Measurements from ENCODE around the gene ACOT7. TPM values are rescaled to one million over a fixed set of nuclear protein-coding genes. Genes with fewer than 3 reads are reported as not detected.

The ACOT7 gene
- total and polyA plus RNA-seq, 2 donors (not counting 1 experiment from before 2014, with no cell fraction given), result 4.2 to 4.6 TPM

DNA sequence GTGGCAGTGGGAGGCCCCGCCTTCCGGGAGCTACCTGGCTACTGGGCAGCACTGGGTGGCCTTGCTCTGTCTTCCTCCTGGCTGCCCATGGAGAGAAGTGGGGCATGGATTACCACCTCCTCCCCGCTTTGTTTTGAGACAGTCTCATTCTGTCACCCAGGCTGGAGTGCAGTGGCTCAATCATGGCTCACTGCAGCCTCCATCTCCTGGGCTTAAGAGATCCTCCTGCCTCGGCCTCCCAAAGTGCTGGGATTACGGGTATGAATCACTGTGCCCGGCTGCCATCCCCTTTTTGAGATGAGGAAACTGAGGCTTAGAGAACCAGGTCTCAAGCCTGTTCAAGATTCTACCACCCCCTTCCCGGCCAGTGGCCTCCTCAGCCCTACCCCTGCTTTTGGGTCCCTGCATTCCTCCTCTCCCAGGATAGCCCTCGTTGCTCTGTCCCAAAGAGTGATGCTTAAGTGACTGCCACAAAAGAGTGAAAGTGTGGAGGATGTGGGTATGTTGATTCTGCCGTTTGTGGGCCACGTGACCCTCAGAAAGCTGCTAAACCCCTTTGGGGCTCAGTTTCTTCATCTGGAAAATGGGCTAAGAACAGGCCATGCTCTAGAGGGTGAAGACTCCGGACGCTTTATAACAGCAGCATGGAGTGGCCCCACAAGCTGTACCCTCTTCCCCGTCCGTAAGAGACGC lies 141.7 kb downstream of the ACOT7 start:
- H4K20me1 ChIP-seq (ENCODE audit: control insufficient read depth, insufficient read depth, low read length, poor library complexity, severe bottlenecking), result no peaks in the 10 kb centered on the region
- H3K9me3 ChIP-seq (ENCODE audit: control extremely low read depth in 1 of 3, control insufficient read depth in 2 of 3, insufficient read depth in 1 of 3, low read length in 2 of 3), result peaks cover 0 to 3% (median 0%) of the 10 kb centered on the region in 3 donors
- DNase-seq (no peak), ATAC-seq (ENCODE audit: low read depth) (no peak)
- intact Hi-C loops (cut with micrococcal nuclease), result no loop called here
- no peak overlapping the region for H3K9ac ChIP-seq (ENCODE audit: low read length)
- ChIA-PET POLR2A (no interaction called here), CTCF (no interaction called here)
- no peak overlapping the region for H3K4me2 ChIP-seq (replicated peaks; ENCODE audit: low read depth, low read length, poor library complexity, severe bottlenecking)
- no peaks in the 10 kb centered on the region for H3K79me2 ChIP-seq (ENCODE audit: control insufficient read depth, insufficient read depth, low read length)
- peaks cover 6% of the 10 kb centered on the region for H3K4me1 Mint-ChIP-seq
- H3K27ac ChIP-seq (ENCODE audit: low read length in 2 of 2), result no peak overlapping the region
- TF ChIP-seq, protein P1, sequence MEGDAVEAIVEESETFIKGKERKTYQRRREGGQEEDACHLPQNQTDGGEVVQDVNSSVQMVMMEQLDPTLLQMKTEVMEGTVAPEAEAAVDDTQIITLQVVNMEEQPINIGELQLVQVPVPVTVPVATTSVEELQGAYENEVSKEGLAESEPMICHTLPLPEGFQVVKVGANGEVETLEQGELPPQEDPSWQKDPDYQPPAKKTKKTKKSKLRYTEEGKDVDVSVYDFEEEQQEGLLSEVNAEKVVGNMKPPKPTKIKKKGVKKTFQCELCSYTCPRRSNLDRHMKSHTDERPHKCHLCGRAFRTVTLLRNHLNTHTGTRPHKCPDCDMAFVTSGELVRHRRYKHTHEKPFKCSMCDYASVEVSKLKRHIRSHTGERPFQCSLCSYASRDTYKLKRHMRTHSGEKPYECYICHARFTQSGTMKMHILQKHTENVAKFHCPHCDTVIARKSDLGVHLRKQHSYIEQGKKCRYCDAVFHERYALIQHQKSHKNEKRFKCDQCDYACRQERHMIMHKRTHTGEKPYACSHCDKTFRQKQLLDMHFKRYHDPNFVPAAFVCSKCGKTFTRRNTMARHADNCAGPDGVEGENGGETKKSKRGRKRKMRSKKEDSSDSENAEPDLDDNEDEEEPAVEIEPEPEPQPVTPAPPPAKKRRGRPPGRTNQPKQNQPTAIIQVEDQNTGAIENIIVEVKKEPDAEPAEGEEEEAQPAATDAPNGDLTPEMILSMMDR (IDR thresholded peaks at IDR 0.05), result no peak
- TF ChIP-seq EZH2 (IDR thresholded peaks at IDR 0.05; ENCODE audit: borderline replicate concordance, insufficient read depth, low read depth, low read length, poor library complexity, severe bottlenecking), result no peak
- H2AFZ ChIP-seq (ENCODE audit: insufficient read depth, low read depth, low read length, poor library complexity, severe bottlenecking), result no peak overlapping the region
- H3K27me3 Mint-ChIP-seq, result peaks cover 39% of the 10 kb centered on the region
- H3K4me3 Mint-ChIP-seq, result no peak overlapping the region
- no peaks in the 10 kb centered on the region for H3K9me3 Mint-ChIP-seq (ENCODE audit: insufficient read depth)
- no peaks in the 10 kb centered on the region for H3K36me3 ChIP-seq (replicated peaks in 1 of 2; ENCODE audit: control extremely low read depth in 1 of 2, control insufficient read depth in 1 of 2, extremely low read depth in 1 of 2, insufficient read depth in 2 of 2, low read length in 1 of 2)
- 67% methylated on average over 13 of the region's 15 CpGs for WGBS (ENCODE audit: insufficient coverage)
- H3K4me1 ChIP-seq (ENCODE audit: control insufficient read depth in 2 of 2, insufficient read depth in 2 of 2, low read length in 2 of 2), result peaks cover 3 to 8% of the 10 kb centered on the region in 2 donors
- H3K27me3 ChIP-seq (replicated peaks in 1 of 4; ENCODE audit: control extremely low read depth in 1 of 4, control insufficient read depth in 3 of 4, insufficient read depth in 4 of 4, low read length in 3 of 4), result peaks cover 0 to 41% (median 10%) of the 10 kb centered on the region in 4 experiments
- no peak overlapping the region for H3K27ac Mint-ChIP-seq
- no peak overlapping the region for H3K4me3 ChIP-seq (ENCODE audit: control extremely low read depth in 1 of 5, extremely low read depth in 1 of 5, insufficient read depth in 1 of 5, low read depth in 2 of 5, low read length in 4 of 5)

DNA sequence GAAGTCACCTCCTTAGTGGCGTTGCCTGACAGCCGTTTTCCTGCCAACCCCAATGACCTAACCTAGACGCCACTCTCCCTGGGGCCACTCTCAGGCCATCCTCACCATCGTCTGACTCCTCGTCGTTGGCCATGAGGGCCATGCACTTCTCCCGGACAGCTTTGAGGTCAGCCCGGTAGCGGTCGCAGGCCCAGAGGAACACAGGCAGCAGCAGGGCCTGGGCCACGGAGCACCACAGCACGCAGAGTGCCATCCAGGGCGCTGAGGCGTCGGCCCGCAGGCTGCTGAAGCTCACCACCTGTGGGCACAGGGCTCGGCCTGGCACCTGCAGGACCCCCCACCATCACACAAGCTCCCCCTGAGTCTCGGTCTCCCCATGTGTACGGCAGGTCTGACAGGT lies 142.3 kb downstream of the ACOT7 start:
- ATAC-seq (ENCODE audit: low read depth), result no peak
- H3K9ac ChIP-seq (ENCODE audit: low read length), result no peak overlapping the region

More for the DNA sequence above, 142.3 kb downstream of the ACOT7 start:
- no peak overlapping the region for H3K27ac Mint-ChIP-seq
- no peaks in the 10 kb centered on the region for H3K9me3 Mint-ChIP-seq (ENCODE audit: insufficient read depth)
- Histone ChIP-seq H2AFZ (ENCODE audit: insufficient read depth, low read depth, low read length, poor library complexity, severe bottlenecking) (no peak overlapping the region), H3K79me2 (ENCODE audit: control insufficient read depth, insufficient read depth, low read length) (no peaks in the 10 kb centered on the region), H3K4me3 (ENCODE audit: control extremely low read depth in 1 of 5, extremely low read depth in 1 of 5, insufficient read depth in 1 of 5, low read depth in 2 of 5, low read length in 4 of 5) (no peak overlapping the region), H3K4me1 (ENCODE audit: control insufficient read depth in 2 of 2, insufficient read depth in 2 of 2, low read length in 2 of 2) (peaks cover 7 to 14% of the 10 kb centered on the region in 2 donors), H3K4me2 (replicated peaks; ENCODE audit: low read depth, low read length, poor library complexity, severe bottlenecking) (no peak overlapping the region), H4K20me1 (ENCODE audit: control insufficient read depth, insufficient read depth, low read length, poor library complexity, severe bottlenecking) (no peaks in the 10 kb centered on the region), H3K27me3 (replicated peaks in 1 of 4; ENCODE audit: control extremely low read depth in 1 of 4, control insufficient read depth in 3 of 4, insufficient read depth in 4 of 4, low read length in 3 of 4) (peaks cover 0 to 47% (median 12%) of the 10 kb centered on the region in 4 experiments), H3K27ac (ENCODE audit: low read length in 2 of 2) (no peak overlapping the region), H3K36me3 (replicated peaks in 1 of 2; ENCODE audit: control extremely low read depth in 1 of 2, control insufficient read depth in 1 of 2, extremely low read depth in 1 of 2, insufficient read depth in 2 of 2, low read length in 1 of 2) (no peaks in the 10 kb centered on the region), H3K9me3 (ENCODE audit: control extremely low read depth in 1 of 3, control insufficient read depth in 2 of 3, insufficient read depth in 1 of 3, low read length in 2 of 3) (peaks cover 0 to 5% (median 0%) of the 10 kb centered on the region in 3 donors)
- intact Hi-C loops (cut with micrococcal nuclease), result no loop called here
- DNase-seq, result no peak
- H3K27me3 Mint-ChIP-seq, result peaks cover 42% of the 10 kb centered on the region
- no peak overlapping the region for H3K4me3 Mint-ChIP-seq
- 89% methylated on average over 19 of the region's 19 CpGs for WGBS (ENCODE audit: insufficient coverage)
- POLR2A ChIA-PET, result no interaction called here
- H3K4me1 Mint-ChIP-seq, result peaks cover 12% of the 10 kb centered on the region
- CTCF ChIA-PET, result interaction anchor here (1.6 kb wide), 1 partner anchor 16 kb away, joined by 4 read pairs; no protein-coding TSS in a partner anchor
- no peak for TF ChIP-seq EZH2 (IDR thresholded peaks at IDR 0.05; ENCODE audit: borderline replicate concordance, insufficient read depth, low read depth, low read length, poor library complexity, severe bottlenecking)
- TF ChIP-seq, protein P1 (IDR thresholded peaks at IDR 0.05), result no peak
